Measurements from ENCODE around the gene COL8A2.

Gene COL8A2

GRCh38 chr1:36091141-36091540 lies 33.9 kb downstream of the COL8A2 start:
- no peak for DNase-seq (ENCODE audit: low read depth in 3 of 3)

DNA sequence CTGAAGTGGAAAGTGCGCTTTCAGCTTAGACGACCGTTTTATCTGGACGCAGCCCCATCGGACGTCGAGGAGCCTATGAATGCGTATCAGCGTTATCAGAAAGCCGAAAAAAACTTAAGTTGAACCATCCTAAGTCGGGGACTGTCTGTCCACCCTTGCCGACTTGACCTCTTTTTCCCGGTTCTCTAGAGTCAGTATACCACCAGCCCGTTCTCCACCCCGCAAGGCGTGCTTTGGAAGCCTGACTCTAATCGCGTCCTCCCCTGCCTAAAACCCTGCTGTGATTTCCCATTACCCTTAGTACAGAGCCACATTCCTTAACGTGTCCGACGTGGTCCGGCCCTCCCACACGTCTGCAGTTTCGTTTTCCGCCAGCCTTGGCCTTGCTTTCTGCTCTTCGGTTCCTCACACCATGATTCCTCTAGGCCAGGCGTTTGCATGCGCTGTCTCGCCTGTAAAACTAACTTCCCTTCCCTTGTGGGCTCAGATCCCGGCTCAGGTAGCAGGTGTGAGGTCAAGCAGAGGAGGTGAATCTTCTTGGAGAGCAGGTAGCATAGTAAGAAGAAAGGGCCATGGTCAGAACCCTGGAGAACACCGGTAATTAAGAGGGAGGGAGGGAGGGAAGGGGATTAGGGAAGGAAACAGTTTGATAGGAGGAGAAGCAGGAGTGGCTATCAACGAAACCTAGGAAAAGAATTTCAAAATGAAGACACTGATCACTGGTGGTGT lies 35.5 kb downstream of the COL8A2 start:
- no peak for DNase-seq (ENCODE audit: low read depth in 3 of 3)

DNA sequence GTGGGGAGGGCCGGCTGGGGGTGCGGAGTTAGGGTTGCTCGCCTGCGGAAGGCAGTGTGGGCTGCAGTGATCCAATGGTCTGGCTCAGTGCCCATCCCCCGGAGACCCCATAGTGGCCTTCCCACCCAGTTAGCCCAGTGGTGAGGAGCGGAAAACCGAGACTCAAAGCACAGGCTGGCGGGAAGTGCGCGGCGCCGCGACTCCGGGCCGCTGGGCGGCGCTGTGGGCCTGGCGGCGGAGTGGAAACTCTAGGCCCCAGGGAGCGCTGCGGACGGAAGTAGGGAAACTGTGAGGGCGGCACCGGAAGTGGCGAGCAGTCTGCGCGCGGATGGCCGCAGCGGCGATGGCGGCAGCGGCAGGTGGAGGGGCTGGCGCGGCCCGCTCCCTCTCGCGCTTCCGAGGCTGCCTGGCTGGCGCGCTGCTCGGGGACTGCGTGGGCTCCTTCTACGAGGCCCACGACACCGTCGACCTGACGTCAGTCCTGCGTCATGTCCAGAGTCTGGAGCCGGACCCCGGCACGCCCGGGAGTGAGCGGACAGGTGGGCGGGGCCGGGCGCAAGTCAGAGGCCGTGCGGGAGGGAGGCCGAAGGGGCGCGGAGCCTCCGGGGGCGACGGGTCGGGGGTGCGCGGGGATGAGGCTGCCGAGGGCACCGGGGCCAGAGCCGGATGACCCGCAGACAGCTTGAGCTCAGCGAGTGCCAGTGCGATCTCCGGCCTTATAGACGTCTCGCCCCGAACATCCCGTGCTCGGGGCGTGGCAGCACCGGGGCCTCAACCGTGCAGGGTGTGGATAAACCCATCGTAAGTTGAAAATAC lies 36.2 kb downstream of the COL8A2 start, which contains the start of gene ADPRS:
Gene ADPRS (plus strand): TSS at position 316 of the 816 bp plus-strand sequence. CDS start 13 bp downstream, at position 329.
- DNase-seq (ENCODE audit: low read depth in 3 of 3) = peak; percentile 79 to 85 (median 82)

DNA sequence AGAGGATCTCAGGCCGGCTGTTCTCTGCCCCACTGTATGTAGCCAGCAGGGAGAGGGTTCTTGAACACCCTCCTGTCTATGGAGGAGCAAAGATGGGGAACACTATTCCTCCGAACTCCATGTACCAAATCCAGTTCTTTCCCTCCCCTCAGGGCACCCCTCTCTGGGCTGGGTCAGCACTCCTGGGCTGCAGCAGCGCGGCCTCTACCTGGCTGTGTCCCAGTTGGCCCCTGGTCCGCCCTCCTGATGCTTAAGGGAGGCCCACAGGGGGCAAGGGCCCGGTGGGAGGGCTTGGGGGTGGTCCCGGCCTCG lies 36.8 kb downstream of the COL8A2 start:
- DNase-seq (ENCODE audit: low read depth in 3 of 3) = peak in 1 of 3 experiments; percentile 18

DNA sequence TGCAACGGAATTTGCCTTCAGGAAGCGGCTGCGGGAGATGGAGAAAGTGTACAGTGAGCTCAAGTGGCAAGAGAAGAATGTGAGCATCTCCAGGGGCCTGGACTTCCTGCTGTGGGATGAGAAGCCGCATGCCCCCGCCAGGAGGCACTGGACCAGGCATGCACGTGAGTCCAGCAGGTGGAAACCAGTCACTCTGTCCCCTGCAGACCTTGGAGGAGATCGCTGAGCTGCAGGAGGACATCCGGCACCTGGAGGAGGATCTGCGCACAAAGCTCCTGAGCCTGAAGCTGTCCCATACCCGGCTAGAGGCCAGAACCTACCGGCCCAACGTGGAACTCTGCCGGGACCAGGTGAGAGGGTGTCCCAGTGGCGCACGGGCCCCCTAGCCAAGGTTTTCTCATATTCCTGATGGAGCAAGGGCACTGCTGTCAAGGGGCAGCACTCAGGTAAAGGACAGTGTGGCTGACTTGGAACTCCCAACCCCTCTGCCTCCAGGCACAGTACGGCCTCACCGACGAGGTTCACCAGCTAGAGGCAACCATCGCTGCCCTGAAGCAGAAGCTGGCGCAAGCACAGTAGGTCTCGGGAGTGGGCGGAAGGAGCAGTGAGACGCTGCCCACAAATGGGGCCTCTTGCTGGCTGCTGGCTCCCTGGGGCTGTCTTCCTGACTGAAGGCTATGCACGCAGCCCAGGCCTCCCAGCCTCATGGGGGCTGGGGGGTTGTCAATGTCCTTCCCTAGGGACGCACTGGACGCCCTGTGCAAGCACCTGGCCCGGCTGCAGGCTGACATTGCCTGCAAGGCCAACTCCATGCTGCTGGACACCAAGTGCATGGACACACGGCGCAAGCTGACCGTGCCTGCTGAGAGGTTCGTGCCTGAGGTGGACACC lies 37.5 kb downstream of the COL8A2 start:
- no peak for DNase-seq (ENCODE audit: low read depth in 3 of 3)

DNA sequence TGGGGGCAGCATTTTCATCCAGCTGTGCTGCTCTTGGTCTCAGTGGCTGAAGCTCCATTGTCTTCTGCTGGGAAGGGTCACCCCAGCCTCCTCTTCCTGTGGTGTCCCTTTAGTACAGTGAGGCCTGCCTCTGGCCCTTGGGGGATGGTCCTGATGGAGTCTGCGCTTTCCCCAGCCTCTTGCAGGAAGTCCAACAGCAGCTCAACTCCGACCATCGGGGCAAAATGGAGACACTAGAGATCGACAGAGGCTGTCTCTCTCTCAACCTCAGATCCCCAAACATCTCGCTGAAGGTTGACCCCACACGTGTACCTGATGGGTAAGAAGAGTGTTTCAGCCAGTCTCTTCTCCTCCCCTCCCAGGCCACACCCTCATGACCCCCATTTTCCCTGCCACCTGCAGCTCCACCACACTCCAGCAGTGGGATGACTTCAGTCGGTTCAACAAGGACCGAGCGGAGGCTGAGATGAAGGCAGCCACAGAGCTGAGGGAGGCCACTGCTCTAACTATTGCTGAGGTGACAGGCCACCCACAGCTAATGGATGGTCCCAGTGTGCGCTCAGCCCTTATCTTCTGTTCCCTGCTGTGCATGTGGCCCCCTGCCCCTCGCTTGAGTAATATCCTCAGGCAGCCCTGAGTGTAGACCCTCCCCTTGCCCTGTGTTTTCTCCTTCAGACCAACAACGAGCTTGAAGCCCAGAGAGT lies 38.3 kb downstream of the COL8A2 start:
- DNase-seq (ENCODE audit: low read depth in 3 of 3) = no peak

GRCh38 chr1:36085686-36086526 lies 39.1 kb downstream of the COL8A2 start:
- DNase-seq (ENCODE audit: low read depth in 3 of 3) = no peak

DNA sequence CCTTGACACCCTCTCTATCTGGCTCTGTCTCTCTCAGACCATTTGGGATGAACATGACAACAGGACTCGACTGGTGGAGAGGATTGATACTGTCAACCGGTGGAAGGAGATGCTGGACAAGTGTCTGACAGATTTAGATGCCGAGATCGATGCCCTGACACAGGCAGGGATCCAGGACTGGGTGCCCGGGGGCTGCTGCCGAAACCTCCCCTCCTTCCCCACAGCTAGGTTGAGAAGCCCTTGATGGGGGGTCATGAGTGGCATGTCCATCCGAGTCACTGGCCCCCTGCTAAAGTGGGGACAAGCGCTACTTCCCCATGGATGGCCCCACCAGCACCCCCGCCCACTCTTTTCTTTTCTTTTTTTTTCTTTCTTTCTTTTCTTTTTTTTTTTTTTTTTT lies 39.9 kb downstream of the COL8A2 start:
- no peak for DNase-seq (ENCODE audit: low read depth in 3 of 3)

DNA sequence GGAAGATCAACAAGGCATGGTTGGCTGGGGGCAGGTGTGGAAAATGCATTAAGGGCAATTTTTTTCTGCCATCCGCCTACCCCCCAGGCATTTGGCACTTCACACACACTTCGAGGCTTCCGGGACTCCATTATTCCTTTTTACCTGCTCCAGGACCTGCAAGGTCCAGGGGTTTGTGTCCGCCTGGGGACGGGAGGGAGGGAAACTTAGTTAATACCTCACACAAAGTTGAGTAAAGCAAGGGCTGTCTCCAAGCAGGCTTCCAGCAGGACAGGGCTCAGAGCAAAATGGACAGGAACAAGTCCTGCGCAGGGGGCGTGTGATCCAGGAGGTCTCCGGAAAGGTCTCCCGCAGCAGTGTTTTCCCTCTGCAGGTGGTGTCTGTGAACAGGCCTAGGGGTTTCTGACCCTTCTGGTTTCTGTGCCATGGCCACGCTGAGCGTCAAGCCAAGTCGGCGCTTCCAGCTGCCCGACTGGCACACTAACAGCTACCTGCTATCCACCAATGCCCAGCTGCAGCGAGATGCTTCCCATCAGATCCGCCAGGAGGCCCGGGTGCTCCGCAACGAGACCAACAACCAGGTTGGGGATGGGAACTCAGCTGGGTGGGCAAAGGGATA lies 40.4 kb downstream of the COL8A2 start:
- DNase-seq (ENCODE audit: low read depth in 3 of 3) = no peak

- DNase-seq (ENCODE audit: low read depth in 3 of 3) = no peak
Observed at GRCh38 chr1:36083635-36084496, 41.2 kb downstream of the COL8A2 start, which contains the start of gene TEKT2. TEKT2 (plus strand) TSS chr1:36084094; CDS start chr1:36084922, 828 bp downstream.

GRCh38 chr1:36083219-36083618 lies 41.8 kb downstream of the COL8A2 start:
- DNase-seq (ENCODE audit: low read depth in 3 of 3) = no peak

DNA sequence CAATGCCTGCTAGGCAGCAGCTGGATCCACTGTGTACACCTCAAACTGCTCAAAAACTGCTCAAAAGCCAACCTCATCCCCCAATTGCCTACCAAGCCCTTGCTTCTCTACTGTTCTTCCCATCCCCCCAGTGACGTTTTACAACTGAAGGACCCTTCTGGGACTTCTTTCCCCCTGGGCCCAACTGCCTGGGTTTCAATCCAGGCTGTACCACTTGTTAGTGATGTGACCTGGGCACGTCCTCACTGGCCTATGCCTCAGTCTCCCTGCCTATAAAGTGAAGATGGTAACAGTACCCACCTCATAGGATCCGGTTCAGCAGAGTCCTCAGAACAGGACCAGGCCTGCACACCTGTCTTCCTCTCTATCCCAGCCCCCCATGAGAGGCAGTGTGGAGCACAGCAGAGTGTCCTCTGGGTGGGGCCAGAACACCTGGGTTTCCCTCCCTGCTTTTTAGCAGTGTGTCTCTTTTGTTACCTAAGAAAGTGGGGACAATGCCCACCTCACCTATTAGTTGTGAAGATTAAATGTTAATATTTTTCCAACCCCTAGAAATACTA lies 43.0 kb downstream of the COL8A2 start:
- no peak for DNase-seq (ENCODE audit: low read depth in 3 of 3)

- DNase-seq (ENCODE audit: low read depth in 3 of 3) = no peak
Observed at GRCh38 chr1:36080801-36081200, 44.2 kb downstream of the COL8A2 start.

GRCh38 chr1:36080236-36080635 lies 44.8 kb downstream of the COL8A2 start:
- DNase-seq (ENCODE audit: low read depth in 3 of 3) = no peak

DNA sequence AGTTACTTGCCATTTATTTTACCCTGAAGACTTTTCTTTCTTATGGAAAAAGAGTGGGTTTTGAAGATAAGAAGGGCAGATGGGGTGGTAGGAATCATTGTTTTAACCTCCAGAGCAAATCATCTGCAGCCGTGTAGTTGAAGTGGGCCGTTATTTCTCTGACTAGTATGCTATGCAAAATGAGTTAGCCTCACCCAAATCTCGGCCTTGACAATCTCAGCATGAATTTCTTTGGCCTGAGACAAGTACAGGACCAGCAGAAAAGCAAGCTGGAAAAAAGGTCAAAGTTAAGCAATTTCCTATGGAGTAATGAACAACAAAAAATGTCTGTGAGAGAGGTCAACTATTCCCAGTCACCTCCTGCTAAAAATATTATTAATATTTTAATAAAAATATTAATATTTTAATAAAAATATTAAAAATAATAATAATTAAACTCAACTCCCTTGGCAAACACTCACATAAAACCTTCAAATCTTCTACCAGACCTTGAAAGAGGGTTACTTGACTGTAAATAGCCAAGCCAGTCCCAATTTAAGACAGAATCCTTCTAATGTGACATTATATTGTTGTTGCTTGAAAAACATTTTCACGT lies 47.9 kb downstream of the COL8A2 start:
- no peak for DNase-seq (ENCODE audit: low read depth in 3 of 3)

GRCh38 chr1:36070349-36070748 lies 54.7 kb downstream of the COL8A2 start:
- DNase-seq (ENCODE audit: low read depth in 3 of 3) = no peak

- DNase-seq (ENCODE audit: low read depth in 3 of 3) = no peak
Observed at GRCh38 chr1:36068866-36069265, 56.2 kb downstream of the COL8A2 start.

DNA sequence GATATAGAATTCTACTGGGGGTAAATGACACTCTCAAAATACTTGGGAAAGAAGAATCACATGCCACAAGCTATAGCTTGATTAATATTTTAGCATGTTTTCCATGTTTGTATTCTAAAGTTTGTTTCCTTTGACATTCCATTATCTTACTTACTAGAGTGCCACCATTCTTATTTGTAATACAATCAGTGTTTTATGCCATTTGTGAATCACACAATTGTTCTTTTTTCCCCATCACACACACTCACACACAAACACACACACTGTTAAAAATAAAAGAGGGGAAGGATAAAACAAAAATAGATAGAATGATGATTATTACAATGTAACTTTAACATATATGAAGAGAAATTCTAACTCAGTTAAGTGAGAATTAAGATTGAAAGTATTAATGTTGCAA lies 57.2 kb downstream of the COL8A2 start:
- no peak for DNase-seq (ENCODE audit: low read depth in 3 of 3)
